Measurements from ENCODE around the gene GJD3. TPM values are rescaled to one million over a fixed set of nuclear protein-coding genes. Genes with fewer than 3 reads are reported as not detected.
"Not testable (repeated sequence)": the region's sequence is repeated elsewhere in the genome, so short reads cannot be mapped to it uniquely, and the experiment has no call there.

Gene GJD3
- total RNA-seq, 5 donors from 2014 or later (not counting 1 experiment from before 2014, with no cell fraction given): not detected

- no peak for DNase-seq
- Mint-ChIP-seq H3K27me3 (peaks cover 0 to 1% of the 10 kb centered on the region in 2 donors), H3K36me3 (no peaks in the 10 kb centered on the region), H3K4me1 (peaks cover 5 to 10% (median 5%) of the 10 kb centered on the region in 3 donors), H3K27ac (no peak overlapping the region), H3K4me3 (no peak overlapping the region), H3K9me3 (no peaks in the 10 kb centered on the region)
- no CpG with 5 or more reads among the region's 4 CpGs for WGBS (ENCODE audit: insufficient coverage)
- CTCF ChIA-PET: interaction anchor here in 1 of 2 donors (0.6 to 0.7 kb wide), 3 partner anchors 15 to 126 kb away, joined by 3 read pairs; no protein-coding TSS in a partner anchor
- H3K4me1 ChIP-seq (ENCODE audit: control insufficient read depth in 1 of 2, extremely low read depth in 1 of 2, insufficient read depth in 2 of 2, low read length in 2 of 2): peaks cover 0 to 4% of the 10 kb centered on the region in 2 experiments
- H3K27ac ChIP-seq (ENCODE audit: low read length): no peak overlapping the region
- no peaks in the 10 kb centered on the region for H3K36me3 ChIP-seq (ENCODE audit: control insufficient read depth in 2 of 2, extremely low read depth in 1 of 2, insufficient read depth in 1 of 2, low read length in 1 of 2)
- H3K9me3 ChIP-seq: no peaks in the 10 kb centered on the region
- H3K4me3 ChIP-seq (ENCODE audit: control insufficient read depth in 1 of 2, extremely low read depth in 1 of 2, low read length in 1 of 2): no peak overlapping the region
- no peaks in the 10 kb centered on the region for H3K27me3 ChIP-seq (replicated peaks in 1 of 2; ENCODE audit: control insufficient read depth in 2 of 2, extremely low read depth in 1 of 2, insufficient read depth in 2 of 2, low read length in 1 of 2)
- no peak for ATAC-seq (replicated peaks in 1 of 4)
- POLR2A ChIA-PET: no interaction called here
Observed at GRCh38 chr17:40373324-40373723, 8.8 kb upstream of the GJD3 start.

- H3K4me1 Mint-ChIP-seq: peaks cover 5 to 10% (median 5%) of the 10 kb centered on the region in 3 donors
- H3K36me3 Mint-ChIP-seq; POLR2A ChIA-PET; H3K27ac ChIP-seq (ENCODE audit: low read length); DNase-seq; H3K9me3 ChIP-seq; H3K9me3 Mint-ChIP-seq; H3K27me3 ChIP-seq (replicated peaks in 1 of 2; ENCODE audit: control insufficient read depth in 2 of 2, extremely low read depth in 1 of 2, insufficient read depth in 2 of 2, low read length in 1 of 2); H3K4me1 ChIP-seq (ENCODE audit: control insufficient read depth in 1 of 2, extremely low read depth in 1 of 2, insufficient read depth in 2 of 2, low read length in 2 of 2); H3K27ac Mint-ChIP-seq; H3K36me3 ChIP-seq (ENCODE audit: control insufficient read depth in 2 of 2, extremely low read depth in 1 of 2, insufficient read depth in 1 of 2, low read length in 1 of 2); H3K4me3 Mint-ChIP-seq; H3K4me3 ChIP-seq (ENCODE audit: control insufficient read depth in 1 of 2, extremely low read depth in 1 of 2, low read length in 1 of 2); ATAC-seq (replicated peaks in 1 of 4); H3K27me3 Mint-ChIP-seq: not testable (repeated sequence)
- CTCF ChIA-PET: interaction anchor here in 1 of 2 donors (0.5 to 0.7 kb wide), 2 partner anchors 126 to 464 kb away, joined by 3 to 6 read pairs; no protein-coding TSS in a partner anchor
- WGBS (ENCODE audit: insufficient coverage): 65% methylated on average over 2 of the region's 4 CpGs
Observed at GRCh38 chr17:40372644-40373043, 8.1 kb upstream of the GJD3 start.

- ChIA-PET CTCF (interaction anchor here (0.5 to 0.7 kb wide), 3 partner anchors 17 to 463 kb away, joined by 3 to 6 read pairs (median 3); no protein-coding TSS in a partner anchor), POLR2A (interaction anchor here in 1 of 2 donors (0.8 kb wide), 1 partner anchor 408 kb away, joined by 3 read pairs; no protein-coding TSS in a partner anchor)
- Mint-ChIP-seq H3K27me3 (peaks cover 0 to 1% of the 10 kb centered on the region in 2 donors), H3K4me1 (peaks cover 5 to 9% (median 5%) of the 10 kb centered on the region in 3 donors), H3K36me3 (no peaks in the 10 kb centered on the region), H3K4me3 (no peak overlapping the region), H3K27ac (no peak overlapping the region), H3K9me3 (no peaks in the 10 kb centered on the region)
- ATAC-seq (replicated peaks in 1 of 4) (no peak), DNase-seq (no peak)
- no peak overlapping the region for H3K27ac ChIP-seq (ENCODE audit: low read length)
- H3K36me3 ChIP-seq (ENCODE audit: control insufficient read depth in 2 of 2, extremely low read depth in 1 of 2, insufficient read depth in 1 of 2, low read length in 1 of 2): no peaks in the 10 kb centered on the region
- no peak overlapping the region for H3K4me3 ChIP-seq (ENCODE audit: control insufficient read depth in 1 of 2, extremely low read depth in 1 of 2, low read length in 1 of 2)
- no peaks in the 10 kb centered on the region for H3K9me3 ChIP-seq
- 100% methylated on average over 2 of the region's 2 CpGs for WGBS (ENCODE audit: insufficient coverage)
- H3K4me1 ChIP-seq (ENCODE audit: control insufficient read depth in 1 of 2, extremely low read depth in 1 of 2, insufficient read depth in 2 of 2, low read length in 2 of 2): peaks cover 0 to 4% of the 10 kb centered on the region in 2 experiments
- no peaks in the 10 kb centered on the region for H3K27me3 ChIP-seq (replicated peaks in 1 of 2; ENCODE audit: control insufficient read depth in 2 of 2, extremely low read depth in 1 of 2, insufficient read depth in 2 of 2, low read length in 1 of 2)
Observed at GRCh38 chr17:40372031-40372430, 7.5 kb upstream of the GJD3 start.

- no peak overlapping the region for H3K4me3 Mint-ChIP-seq
- POLR2A ChIA-PET: interaction anchor here (0.6 to 0.8 kb wide), 2 partner anchors 38 to 409 kb away, joined by 3 read pairs; no protein-coding TSS in a partner anchor
- peak in 3 of 35 experiments; percentile 20 to 59 (median 21) for DNase-seq
Observed at GRCh38 chr17:40371261-40371929, 6.9 kb upstream of the GJD3 start.

GRCh38 chr17:40369923-40370322 is 5.4 kb upstream of the GJD3 start:
- Mint-ChIP-seq H3K27ac (no peak overlapping the region), H3K4me3 (no peak overlapping the region), H3K27me3 (no peaks in the 10 kb centered on the region), H3K9me3 (no peaks in the 10 kb centered on the region), H3K36me3 (no peaks in the 10 kb centered on the region), H3K4me1 (peaks cover 2 to 4% (median 3%) of the 10 kb centered on the region in 3 donors)
- H3K9me3 ChIP-seq: no peaks in the 10 kb centered on the region
- H3K4me1 ChIP-seq (ENCODE audit: control insufficient read depth in 1 of 2, extremely low read depth in 1 of 2, insufficient read depth in 2 of 2, low read length in 2 of 2): peaks cover 0 to 4% of the 10 kb centered on the region in 2 experiments
- ATAC-seq (replicated peaks in 1 of 4) (no peak), DNase-seq (no peak)
- H3K27ac ChIP-seq (ENCODE audit: low read length): no peak overlapping the region
- ChIA-PET CTCF (no interaction called here), POLR2A (no interaction called here)
- H3K27me3 ChIP-seq (replicated peaks in 1 of 2; ENCODE audit: control insufficient read depth in 2 of 2, extremely low read depth in 1 of 2, insufficient read depth in 2 of 2, low read length in 1 of 2): peaks cover 0 to 4% of the 10 kb centered on the region in 2 experiments
- 92% methylated on average over 2 of the region's 7 CpGs for WGBS (ENCODE audit: insufficient coverage)
- no peak overlapping the region for H3K4me3 ChIP-seq (ENCODE audit: control insufficient read depth in 1 of 2, extremely low read depth in 1 of 2, low read length in 1 of 2)
- H3K36me3 ChIP-seq (ENCODE audit: control insufficient read depth in 2 of 2, extremely low read depth in 1 of 2, insufficient read depth in 1 of 2, low read length in 1 of 2): no peaks in the 10 kb centered on the region

More at GRCh38 chr17:40371261-40371929, 6.9 kb upstream of the GJD3 start:
- peaks cover 0 to 4% of the 10 kb centered on the region in 2 experiments for H3K4me1 ChIP-seq (ENCODE audit: control insufficient read depth in 1 of 2, extremely low read depth in 1 of 2, insufficient read depth in 2 of 2, low read length in 2 of 2)
- no peaks in the 10 kb centered on the region for H3K9me3 ChIP-seq
- H3K27ac ChIP-seq (ENCODE audit: low read length): no peak overlapping the region
- H3K9me3 Mint-ChIP-seq: no peaks in the 10 kb centered on the region
- H3K4me3 ChIP-seq (ENCODE audit: control insufficient read depth in 1 of 2, extremely low read depth in 1 of 2, low read length in 1 of 2): no peak overlapping the region
- CTCF ChIA-PET: interaction anchor here (0.5 to 0.7 kb wide), 5 partner anchors 17 to 907 kb away, joined by 3 to 5 read pairs (median 3); no protein-coding TSS in a partner anchor
- H3K36me3 ChIP-seq (ENCODE audit: control insufficient read depth in 2 of 2, extremely low read depth in 1 of 2, insufficient read depth in 1 of 2, low read length in 1 of 2): no peaks in the 10 kb centered on the region
- 84% methylated on average over 6 of the region's 16 CpGs for WGBS (ENCODE audit: insufficient coverage)
- peak overlapping the region in 1 of 2 donors; percentile 36 for H3K27ac Mint-ChIP-seq
- H3K27me3 ChIP-seq (replicated peaks in 1 of 2; ENCODE audit: control insufficient read depth in 2 of 2, extremely low read depth in 1 of 2, insufficient read depth in 2 of 2, low read length in 1 of 2): peaks cover 0 to 4% of the 10 kb centered on the region in 2 experiments
- H3K36me3 Mint-ChIP-seq: no peaks in the 10 kb centered on the region
- no peaks in the 10 kb centered on the region for H3K27me3 Mint-ChIP-seq
- peaks cover 2 to 4% (median 3%) of the 10 kb centered on the region in 3 donors for H3K4me1 Mint-ChIP-seq
- ATAC-seq (replicated peaks in 1 of 4): peak; percentile 63 to 88 (median 68)

GRCh38 chr17:40367728-40368127 is 3.2 kb upstream of the GJD3 start:
- H3K4me3 ChIP-seq (ENCODE audit: control insufficient read depth in 1 of 2, extremely low read depth in 1 of 2, low read length in 1 of 2); H3K27ac Mint-ChIP-seq; H3K27me3 Mint-ChIP-seq; H3K36me3 Mint-ChIP-seq; POLR2A ChIA-PET; H3K9me3 Mint-ChIP-seq; CTCF ChIA-PET; DNase-seq; H3K9me3 ChIP-seq; H3K4me3 Mint-ChIP-seq; ATAC-seq (replicated peaks in 1 of 4); H3K36me3 ChIP-seq (ENCODE audit: control insufficient read depth in 2 of 2, extremely low read depth in 1 of 2, insufficient read depth in 1 of 2, low read length in 1 of 2); H3K4me1 Mint-ChIP-seq; H3K27ac ChIP-seq (ENCODE audit: low read length): not testable (repeated sequence)
- Histone ChIP-seq H3K4me1 (ENCODE audit: control insufficient read depth in 1 of 2, extremely low read depth in 1 of 2, insufficient read depth in 2 of 2, low read length in 2 of 2) (peaks cover 0 to 13% of the 10 kb centered on the region in 2 experiments), H3K27me3 (replicated peaks in 1 of 2; ENCODE audit: control insufficient read depth in 2 of 2, extremely low read depth in 1 of 2, insufficient read depth in 2 of 2, low read length in 1 of 2) (peaks cover 0 to 19% of the 10 kb centered on the region in 2 experiments)
- 97% methylated on average over 4 of the region's 9 CpGs for WGBS (ENCODE audit: insufficient coverage)
